GM12878 (cell line): ENCODE data around the gene RICTOR. TPM values are rescaled to one million over a fixed set of nuclear protein-coding genes. Genes with fewer than 3 reads are reported as not detected.

Experiments
- ATAC-seq: fragments of 200-7000 bp; cut with Tn5 transposase; 3 replicates; pipeline ENCODE4 v1.9.1; 2020; ENCODE audit warnings: mild to moderate bottlenecking, moderate library complexity
- BruUV-seq: library from RNA; stranded (reverse); fragments of 400-500 nt; replicated peaks from 2 replicates; lab custom pipeline; 2021; lab: Mats Ljungman, UMichigan
- CTCF ChIA-PET: fragments of 300-600 bp; sonication (Branson Sonifier 250); formaldehyde crosslinking; extraction: SDS; loops from one replicate; lab custom pipeline; 2021; ENCODE audit warnings: inconsistent platforms; lab: Yijun Ruan, JAX
- POLR2A ChIA-PET: fragments of 350-600 bp; formaldehyde crosslinking; extraction: SDS; loops from one replicate; lab custom pipeline; 2021; ENCODE audit warnings: inconsistent platforms; lab: Charles Lee
- RAD21 ChIA-PET: fragments of 300-600 bp; sonication (Branson Sonifier 250); formaldehyde crosslinking; loops from one replicate; lab custom pipeline; 2023; ENCODE audit warnings: antibody characterized with exemption; ENCODE audit not compliant: unreplicated experiment; lab: Charles Lee
- SMC1A ChIA-PET: fragments of 300-600 bp; sonication (Branson Sonifier 250); formaldehyde crosslinking; loops from one replicate; lab custom pipeline; 2023; ENCODE audit not compliant: unreplicated experiment, uncharacterized antibody; lab: Charles Lee
- DNase-seq: peaks from one replicate; pipeline ENCODE4 v3.0.0-alpha.2; 2011; ENCODE audit warnings: low read depth, low spot score
- FAIRE-seq: peaks from 3 replicates; lab custom pipeline; 2011; peaks lifted over from hg19 to GRCh38; lab: Jason Lieb, UNC
- H2AFZ ChIP-seq: 2 replicates; pipeline ENCODE4 v1.6.0; 2011; ENCODE audit warnings: low read depth, low read length, control low read depth; ENCODE audit not compliant: control insufficient read depth
- H3K27ac ChIP-seq: 2 replicates; pipeline ENCODE4 v1.5.1; 2011; ENCODE audit warnings: control low read depth; ENCODE audit not compliant: control insufficient read depth, insufficient read depth
- H3K27me3 ChIP-seq, 2 experiments: replicated peaks in 1 of 2; 2 replicates each; pipeline versions ENCODE4 v1.6.0 to v1.6.1; 2011; ENCODE audit warnings: low read length in 1 of 2; ENCODE audit not compliant: control insufficient read depth in 2 of 2, insufficient read depth in 2 of 2
- H3K36me3 ChIP-seq, 2 experiments: 2 replicates each; pipeline ENCODE4 v1.5.1; 2011; ENCODE audit warnings: low read length in 1 of 2; ENCODE audit not compliant: control insufficient read depth in 2 of 2, insufficient read depth in 2 of 2
- H3K4me1 ChIP-seq: 2 replicates; pipeline ENCODE4 v1.6.1; 2011; ENCODE audit warnings: mild to moderate bottlenecking, low read length, moderate library complexity, mixed read lengths; ENCODE audit not compliant: control insufficient read depth, insufficient read depth
- H3K4me2 ChIP-seq: 2 replicates; pipeline ENCODE4 v1.6.0; 2011; ENCODE audit warnings: control low read depth; ENCODE audit not compliant: control insufficient read depth, insufficient read depth
- H3K4me3 ChIP-seq: fragments of 200-600 bp; sonication (generic); 2 replicates; pipeline ENCODE4 v1.5.1; 2016
- H3K79me2 ChIP-seq: 2 replicates; pipeline ENCODE4 v1.6.0; 2011; ENCODE audit warnings: low read length; ENCODE audit not compliant: control insufficient read depth, insufficient read depth
- H3K9ac ChIP-seq: 2 replicates; pipeline ENCODE4 v1.8.0; 2011; ENCODE audit warnings: low read length, control low read depth, mixed read lengths; ENCODE audit not compliant: control insufficient read depth, insufficient read depth
- H3K9me3 ChIP-seq: replicated peaks from 3 replicates; pipeline ENCODE4 v1.5.1; 2011; ENCODE audit warnings: mild to moderate bottlenecking, low read length; ENCODE audit not compliant: control insufficient read depth, insufficient read depth
- H4K20me1 ChIP-seq: 2 replicates; pipeline ENCODE4 v1.6.0; 2011; ENCODE audit not compliant: control insufficient read depth, insufficient read depth
- BHLHE40 ChIP-seq, 2 experiments: fragments of 450-650 bp in 1 of 2; IDR thresholded peaks; 2 replicates each; pipeline ENCODE4 v1.6.1; 2011 to 2017; ENCODE audit warnings: low read depth in 2 of 2, borderline replicate concordance in 1 of 2, improper control_type of control experiment in 1 of 2, low read length in 1 of 2, mild to moderate bottlenecking in 1 of 2
- CHD1 ChIP-seq: IDR thresholded peaks from 2 replicates; pipeline ENCODE4 v1.6.1; 2012; ENCODE audit warnings: low read depth, low read length, improper control_type of control experiment
- CHD2 ChIP-seq: IDR thresholded peaks from 2 replicates; pipeline ENCODE4 v1.6.1; 2011; ENCODE audit warnings: low read depth, low read length, improper control_type of control experiment, borderline replicate concordance
- RUNX3 ChIP-seq: IDR thresholded peaks from 2 replicates; pipeline ENCODE4 v1.6.1; 2012; ENCODE audit warnings: low read length, inconsistent platforms
- TCF3 ChIP-seq: IDR thresholded peaks from 2 replicates; pipeline ENCODE4 v1.6.1; 2012; ENCODE audit warnings: low read depth, mild to moderate bottlenecking, low read length, borderline replicate concordance; ENCODE audit not compliant: insufficient read depth
- WRNIP1 ChIP-seq: IDR thresholded peaks from 2 replicates; pipeline ENCODE4 v1.6.1; 2011; ENCODE audit warnings: low read depth, low read length, improper control_type of control experiment, borderline replicate concordance
- YY1 ChIP-seq: IDR thresholded peaks from 2 replicates; pipeline ENCODE4 v1.6.1; 2011; ENCODE audit warnings: low read depth, mild to moderate bottlenecking, low read length
- WGBS: methylation state at CpG from one replicate; pipeline ENCODE4 v1.1.6; 2016; ENCODE audit warnings: low lambda C conversion rate; ENCODE audit not compliant: insufficient replicate concordance, insufficient coverage; ENCODE audit errors: missing lambda C conversion rate; 5-methylcytosine and 5-hydroxymethylcytosine counted together
- in situ Hi-C: fragments of 300-500 bp; cut with MboI; formaldehyde crosslinking; loops from 9 replicates; pipeline ENCODE4 v1.14.3; 2018; ENCODE audit warnings: mixed read lengths
- intact Hi-C: fragments of 100-400 bp; cut with micrococcal nuclease; formaldehyde crosslinking; loops from one replicate; pipeline ENCODE4 v1.14.2; 2022; ENCODE audit not compliant: unreplicated experiment
- polyA plus RNA-seq, 11 experiments: library from polyadenylated mRNA; depleted of rRNA in 4 of 11; unstranded in 6 of 11; stranded (reverse) in 5 of 11; fragments of >200 nt; fragmentation: Nextera tagmentation in 4 of 11; fragmentation: Illumina TruSeq in 1 of 11; extraction: Ambion mirVana in 4 of 11; extraction: Trizol in 1 of 11; gene quantifications; 1 replicate in 1 of 11; 2 replicates in 10 of 11; pipeline versions ENCODE4 v1.2.1 to v1.2.3, GENCODE V29; 2011 to 2016; ENCODE audit warnings: inconsistent platforms in 2 of 11, missing spikeins in 2 of 11, low read depth in 1 of 11
- total RNA-seq, 4 experiments: library from RNA; depleted of rRNA in 3 of 4; stranded (reverse); fragments of >200 nt in 3 of 4; fragmentation: Illumina TruSeq in 1 of 4; extraction: Trizol in 1 of 4; gene quantifications; 2 replicates each; pipeline versions ENCODE4 v1.2.1 to v1.2.3, GENCODE V29; 2013 to 2021
- TF ChIP-seq, protein P1 (sequence below): fragments of 450-650 bp; IDR thresholded peaks from 2 replicates; pipeline ENCODE4 v1.6.1; 2017; ENCODE audit warnings: mild to moderate bottlenecking, moderate library complexity
- TF ChIP-seq, protein P2 (sequence below): fragments of 450-650 bp; IDR thresholded peaks from 2 replicates; pipeline ENCODE4 v1.6.1; 2016; ENCODE audit warnings: mild to moderate bottlenecking
- TF ChIP-seq, protein P3 (sequence below): fragments of 450-650 bp; conservative IDR thresholded peaks from 2 replicates; pipeline ENCODE4 v1.6.1; 2017; ENCODE audit warnings: mild to moderate bottlenecking, moderate library complexity

The RICTOR gene
- total and polyA plus RNA-seq, 10 of the 15 experiments (the other 5 are each of a cell fraction or from before 2014, with no cell fraction given): 2.7 to 23.0 (median 6.9) TPM

- H3K9ac ChIP-seq: no peak overlapping the region
- peaks cover 4% of the 10 kb centered on the region; the same call in 1 of the 2 replicates for H3K4me1 ChIP-seq
- H3K4me3 ChIP-seq: no peak overlapping the region
- no peak for DNase-seq
- ChIA-PET POLR2A (no interaction called here), RAD21 (no interaction called here), SMC1A (no interaction called here), CTCF (no interaction called here)
- in situ Hi-C loops: no loop called here
- H2AFZ ChIP-seq: no peak overlapping the region
- no peaks in the 10 kb centered on the region for H3K27me3 ChIP-seq
- no peaks in the 10 kb centered on the region for H3K36me3 ChIP-seq
- ATAC-seq: no peak
- intact Hi-C loops: no loop called here
- no peak for TF ChIP-seq CHD1
- TF ChIP-seq BHLHE40 (IDR thresholded peaks at IDR 0.05; ENCODE audit: borderline replicate concordance in 1 of 2, low read depth in 2 of 2, low read length in 1 of 2): no peak
- no peak for TF ChIP-seq CHD2
- TF ChIP-seq, protein P1, sequence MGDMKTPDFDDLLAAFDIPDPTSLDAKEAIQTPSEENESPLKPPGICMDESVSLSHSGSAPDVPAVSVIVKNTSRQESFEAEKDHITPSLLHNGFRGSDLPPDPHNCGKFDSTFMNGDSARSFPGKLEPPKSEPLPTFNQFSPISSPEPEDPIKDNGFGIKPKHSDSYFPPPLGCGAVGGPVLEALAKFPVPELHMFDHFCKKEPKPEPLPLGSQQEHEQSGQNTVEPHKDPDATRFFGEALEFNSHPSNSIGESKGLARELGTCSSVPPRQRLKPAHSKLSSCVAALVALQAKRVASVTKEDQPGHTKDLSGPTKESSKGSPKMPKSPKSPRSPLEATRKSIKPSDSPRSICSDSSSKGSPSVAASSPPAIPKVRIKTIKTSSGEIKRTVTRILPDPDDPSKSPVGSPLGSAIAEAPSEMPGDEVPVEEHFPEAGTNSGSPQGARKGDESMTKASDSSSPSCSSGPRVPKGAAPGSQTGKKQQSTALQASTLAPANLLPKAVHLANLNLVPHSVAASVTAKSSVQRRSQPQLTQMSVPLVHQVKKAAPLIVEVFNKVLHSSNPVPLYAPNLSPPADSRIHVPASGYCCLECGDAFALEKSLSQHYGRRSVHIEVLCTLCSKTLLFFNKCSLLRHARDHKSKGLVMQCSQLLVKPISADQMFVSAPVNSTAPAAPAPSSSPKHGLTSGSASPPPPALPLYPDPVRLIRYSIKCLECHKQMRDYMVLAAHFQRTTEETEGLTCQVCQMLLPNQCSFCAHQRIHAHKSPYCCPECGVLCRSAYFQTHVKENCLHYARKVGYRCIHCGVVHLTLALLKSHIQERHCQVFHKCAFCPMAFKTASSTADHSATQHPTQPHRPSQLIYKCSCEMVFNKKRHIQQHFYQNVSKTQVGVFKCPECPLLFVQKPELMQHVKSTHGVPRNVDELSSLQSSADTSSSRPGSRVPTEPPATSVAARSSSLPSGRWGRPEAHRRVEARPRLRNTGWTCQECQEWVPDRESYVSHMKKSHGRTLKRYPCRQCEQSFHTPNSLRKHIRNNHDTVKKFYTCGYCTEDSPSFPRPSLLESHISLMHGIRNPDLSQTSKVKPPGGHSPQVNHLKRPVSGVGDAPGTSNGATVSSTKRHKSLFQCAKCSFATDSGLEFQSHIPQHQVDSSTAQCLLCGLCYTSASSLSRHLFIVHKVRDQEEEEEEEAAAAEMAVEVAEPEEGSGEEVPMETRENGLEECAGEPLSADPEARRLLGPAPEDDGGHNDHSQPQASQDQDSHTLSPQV: no peak
- TF ChIP-seq YY1: no peak
- no peak for TF ChIP-seq TCF3
- TF ChIP-seq, protein P2, sequence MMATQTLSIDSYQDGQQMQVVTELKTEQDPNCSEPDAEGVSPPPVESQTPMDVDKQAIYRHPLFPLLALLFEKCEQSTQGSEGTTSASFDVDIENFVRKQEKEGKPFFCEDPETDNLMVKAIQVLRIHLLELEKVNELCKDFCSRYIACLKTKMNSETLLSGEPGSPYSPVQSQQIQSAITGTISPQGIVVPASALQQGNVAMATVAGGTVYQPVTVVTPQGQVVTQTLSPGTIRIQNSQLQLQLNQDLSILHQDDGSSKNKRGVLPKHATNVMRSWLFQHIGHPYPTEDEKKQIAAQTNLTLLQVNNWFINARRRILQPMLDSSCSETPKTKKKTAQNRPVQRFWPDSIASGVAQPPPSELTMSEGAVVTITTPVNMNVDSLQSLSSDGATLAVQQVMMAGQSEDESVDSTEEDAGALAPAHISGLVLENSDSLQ: no peak
- no peak for TF ChIP-seq RUNX3
- TF ChIP-seq, protein P3, sequence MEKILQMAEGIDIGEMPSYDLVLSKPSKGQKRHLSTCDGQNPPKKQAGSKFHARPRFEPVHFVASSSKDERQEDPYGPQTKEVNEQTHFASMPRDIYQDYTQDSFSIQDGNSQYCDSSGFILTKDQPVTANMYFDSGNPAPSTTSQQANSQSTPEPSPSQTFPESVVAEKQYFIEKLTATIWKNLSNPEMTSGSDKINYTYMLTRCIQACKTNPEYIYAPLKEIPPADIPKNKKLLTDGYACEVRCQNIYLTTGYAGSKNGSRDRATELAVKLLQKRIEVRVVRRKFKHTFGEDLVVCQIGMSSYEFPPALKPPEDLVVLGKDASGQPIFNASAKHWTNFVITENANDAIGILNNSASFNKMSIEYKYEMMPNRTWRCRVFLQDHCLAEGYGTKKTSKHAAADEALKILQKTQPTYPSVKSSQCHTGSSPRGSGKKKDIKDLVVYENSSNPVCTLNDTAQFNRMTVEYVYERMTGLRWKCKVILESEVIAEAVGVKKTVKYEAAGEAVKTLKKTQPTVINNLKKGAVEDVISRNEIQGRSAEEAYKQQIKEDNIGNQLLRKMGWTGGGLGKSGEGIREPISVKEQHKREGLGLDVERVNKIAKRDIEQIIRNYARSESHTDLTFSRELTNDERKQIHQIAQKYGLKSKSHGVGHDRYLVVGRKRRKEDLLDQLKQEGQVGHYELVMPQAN: no peak
- TF ChIP-seq WRNIP1: no peak
- no TSS peak for BruUV-seq
- no peak overlapping the region for H3K27ac ChIP-seq
- no peaks in the 10 kb centered on the region for H4K20me1 ChIP-seq
- 95% methylated on average over 7 of the region's 7 CpGs for WGBS
- no peaks in the 10 kb centered on the region; the same call in 1 of the 2 replicates for H3K79me2 ChIP-seq
- FAIRE-seq: no peak
- H3K4me2 ChIP-seq: no peak overlapping the region
- H3K9me3 ChIP-seq: peaks cover 8% of the 10 kb centered on the region
These were observed 50.2 kb downstream of the RICTOR start for GRCh38 chr5:39024005-39024404.
